K562 (cell line): ENCODE data around the gene DYNC2I2. TPM values are rescaled to one million over a fixed set of nuclear protein-coding genes. Genes with fewer than 3 reads are reported as not detected.

ENCODE experiments used
- BHLHE40 ChIP-seq: IDR thresholded peaks from 2 replicates; pipeline ENCODE4 v1.6.1; 2011; ENCODE audit warnings: low read length, improper control_type of control experiment
- CBX5 ChIP-seq: IDR thresholded peaks from 2 replicates; pipeline ENCODE4 v1.6.1; 2014; ENCODE audit warnings: low read depth, borderline replicate concordance
- CC2D1A ChIP-seq: fragments of 450-650 bp; IDR thresholded peaks from 2 replicates; pipeline ENCODE4 v1.6.1; 2017; ENCODE audit warnings: mild to moderate bottlenecking
- EHMT2 ChIP-seq: fragments of 450-650 bp; IDR thresholded peaks from 2 replicates; pipeline ENCODE4 v1.6.1; 2018; ENCODE audit warnings: antibody characterized with exemption
- ETV1 ChIP-seq: fragments of 450-650 bp; conservative IDR thresholded peaks from 2 replicates; pipeline ENCODE4 v1.6.1; 2016; ENCODE audit warnings: missing genetic modification characterization, control low read depth, low read depth, missing compliant biosample characterization
- HDAC8 ChIP-seq: fragments of 450-650 bp; IDR thresholded peaks from 2 replicates; pipeline ENCODE4 v1.6.1; 2016; ENCODE audit warnings: mild to moderate bottlenecking, missing genetic modification characterization, moderate library complexity, missing compliant biosample characterization
- ID3 ChIP-seq, 2 experiments: fragments of 250-450 bp in 1 of 2; fragments of 450-650 bp in 1 of 2; sonication (Bioruptor Pico) in 1 of 2; IDR thresholded peaks; 2 replicates each; pipeline versions ENCODE4 v1.6.1 to v1.8.0; 2016 to 2021; ENCODE audit warnings: mild to moderate bottlenecking in 2 of 2, moderate library complexity in 2 of 2, missing compliant biosample characterization in 1 of 2, missing genetic modification characterization in 1 of 2
- JUND ChIP-seq, 2 experiments: IDR thresholded peaks; 2 replicates in 1 of 2; 3 replicates in 1 of 2; pipeline ENCODE4 v1.6.1; 2011; ENCODE audit warnings: borderline replicate concordance in 2 of 2, low read depth in 2 of 2, low read length in 2 of 2, improper control_type of control experiment in 1 of 2, missing biosample characterization in 1 of 2, missing genetic modification characterization in 1 of 2, missing genetic modification reagents in 1 of 2
- MITF ChIP-seq: IDR thresholded peaks from 2 replicates; pipeline ENCODE4 v1.6.1; 2014; ENCODE audit warnings: antibody characterized with exemption
- MLX ChIP-seq, 2 experiments: fragments of 450-650 bp in 1 of 2; sonication (generic) in 1 of 2; formaldehyde crosslinking; conservative IDR thresholded peaks; 2 replicates each; pipeline versions ENCODE4 v1.4.0 to v1.8.1; 2020 to 2022; ENCODE audit warnings: mild to moderate bottlenecking in 1 of 2, missing genetic modification reagents in 1 of 2
- OTX1 ChIP-seq: fragments of 450-650 bp; formaldehyde crosslinking; IDR thresholded peaks from 2 replicates; pipeline ENCODE4 v1.4.0; 2022; ENCODE audit warnings: mild to moderate bottlenecking
- PHF20 ChIP-seq: fragments of 450-650 bp; IDR thresholded peaks from 2 replicates; pipeline ENCODE4 v1.6.1; 2018; ENCODE audit not compliant: partially characterized antibody
- POLR2A ChIP-seq: fragments of 450-650 bp; conservative IDR thresholded peaks from 2 replicates; pipeline ENCODE4 v1.6.1; 2016
- RB1 ChIP-seq: fragments of 450-650 bp; IDR thresholded peaks from 2 replicates; pipeline ENCODE4 v1.6.1; 2017; ENCODE audit warnings: low read depth, mild to moderate bottlenecking
- SUPT5H ChIP-seq: fragments of 450-650 bp; IDR thresholded peaks from 2 replicates; pipeline ENCODE4 v1.6.1; 2016
- TAF9B ChIP-seq: fragments of 450-650 bp; IDR thresholded peaks from 2 replicates; pipeline ENCODE4 v1.6.1; 2018; ENCODE audit warnings: mild to moderate bottlenecking; ENCODE audit not compliant: partially characterized antibody
- ZNF311 ChIP-seq: fragments of 250-450 bp; sonication (Bioruptor Pico); IDR thresholded peaks from 2 replicates; pipeline ENCODE4 v1.4.0; 2020; ENCODE audit warnings: mild to moderate bottlenecking, moderate library complexity
- ZNF785 ChIP-seq: fragments of 250-450 bp; sonication (Bioruptor Pico); IDR thresholded peaks from 2 replicates; pipeline ENCODE4 v1.4.0; 2020; ENCODE audit warnings: mild to moderate bottlenecking
- polyA plus RNA-seq, 8 experiments: library from polyadenylated mRNA; depleted of rRNA in 4 of 8; stranded (reverse) in 5 of 8; unstranded in 3 of 8; fragments of >200 nt; fragmentation: Nextera tagmentation in 2 of 8; fragmentation: Illumina TruSeq in 1 of 8; extraction: Ambion mirVana in 2 of 8; extraction: Trizol in 1 of 8; gene quantifications; 2 replicates each; pipeline versions ENCODE4 v1.2.1 to v1.2.3, GENCODE V29; 2011 to 2014; ENCODE audit warnings: inconsistent platforms in 1 of 8, missing spikeins in 1 of 8
- total RNA-seq, 7 experiments: library from RNA; depleted of rRNA in 6 of 7; stranded (reverse); fragments of >200 nt in 6 of 7; fragmentation: Illumina TruSeq in 2 of 7; extraction: Trizol in 2 of 7; gene quantifications; 2 replicates each; pipeline versions ENCODE4 v1.2.1 to v1.2.3, GENCODE V29; 2011 to 2021; ENCODE audit warnings: low replicate concordance in 1 of 7
- TF ChIP-seq, protein P1 (sequence below): sonication (generic); formaldehyde crosslinking; IDR thresholded peaks from 2 replicates; pipeline ENCODE4 v1.8.0; 2023; ENCODE audit warnings: missing genetic modification reagents, mild to moderate bottlenecking, borderline replicate concordance

Gene DYNC2I2
- total and polyA plus RNA-seq, 9 of the 15 experiments (the other 6 are each of a cell fraction or from before 2014, with no cell fraction given), result 1.5 to 249 (median 70.0) TPM

DNA sequence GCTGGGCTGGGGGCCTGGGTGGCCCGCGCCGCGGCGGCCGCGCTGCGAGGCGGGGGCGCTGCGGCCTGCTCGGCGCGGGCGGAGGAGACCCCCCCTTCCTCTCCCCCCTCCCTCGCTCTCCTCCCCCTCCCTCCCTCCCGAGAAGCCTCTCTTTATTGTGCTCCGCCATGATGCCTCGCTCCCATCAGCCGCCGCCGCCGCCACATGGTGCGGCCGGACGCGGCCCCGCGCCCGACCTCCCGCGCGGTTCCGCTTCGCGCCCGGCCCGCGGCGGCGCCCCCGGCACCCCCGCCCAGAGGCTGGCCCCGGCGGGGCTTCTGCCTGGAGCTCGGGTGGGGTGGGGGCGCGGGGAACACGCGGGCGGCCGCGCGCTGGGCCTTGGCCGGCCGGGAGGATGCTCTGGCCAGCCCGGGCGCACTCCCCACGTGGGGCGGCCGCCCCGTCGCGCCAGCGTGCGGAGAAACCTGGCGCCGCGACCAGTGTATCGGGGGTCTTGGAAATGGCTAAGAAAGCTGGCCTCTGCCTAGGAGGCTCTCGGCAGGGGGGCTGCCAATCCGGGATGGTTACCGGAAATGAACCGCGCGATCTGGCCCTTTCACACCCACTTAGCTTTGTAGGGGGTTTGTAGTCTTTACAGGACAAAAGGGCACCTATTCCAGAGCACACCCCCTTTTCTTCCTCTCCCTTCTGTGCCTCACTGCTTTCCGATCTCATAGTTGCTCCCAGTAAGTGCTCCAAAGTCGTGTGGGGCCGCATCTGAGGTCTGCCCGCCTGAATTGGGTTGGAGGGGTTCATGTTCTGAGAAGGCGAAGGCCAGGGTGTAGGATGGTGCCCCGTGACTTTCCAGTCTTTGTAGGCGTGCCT is 33.4 kb upstream of the DYNC2I2 start (continued):
- no peak for TF ChIP-seq PHF20
- TF ChIP-seq, protein P1, sequence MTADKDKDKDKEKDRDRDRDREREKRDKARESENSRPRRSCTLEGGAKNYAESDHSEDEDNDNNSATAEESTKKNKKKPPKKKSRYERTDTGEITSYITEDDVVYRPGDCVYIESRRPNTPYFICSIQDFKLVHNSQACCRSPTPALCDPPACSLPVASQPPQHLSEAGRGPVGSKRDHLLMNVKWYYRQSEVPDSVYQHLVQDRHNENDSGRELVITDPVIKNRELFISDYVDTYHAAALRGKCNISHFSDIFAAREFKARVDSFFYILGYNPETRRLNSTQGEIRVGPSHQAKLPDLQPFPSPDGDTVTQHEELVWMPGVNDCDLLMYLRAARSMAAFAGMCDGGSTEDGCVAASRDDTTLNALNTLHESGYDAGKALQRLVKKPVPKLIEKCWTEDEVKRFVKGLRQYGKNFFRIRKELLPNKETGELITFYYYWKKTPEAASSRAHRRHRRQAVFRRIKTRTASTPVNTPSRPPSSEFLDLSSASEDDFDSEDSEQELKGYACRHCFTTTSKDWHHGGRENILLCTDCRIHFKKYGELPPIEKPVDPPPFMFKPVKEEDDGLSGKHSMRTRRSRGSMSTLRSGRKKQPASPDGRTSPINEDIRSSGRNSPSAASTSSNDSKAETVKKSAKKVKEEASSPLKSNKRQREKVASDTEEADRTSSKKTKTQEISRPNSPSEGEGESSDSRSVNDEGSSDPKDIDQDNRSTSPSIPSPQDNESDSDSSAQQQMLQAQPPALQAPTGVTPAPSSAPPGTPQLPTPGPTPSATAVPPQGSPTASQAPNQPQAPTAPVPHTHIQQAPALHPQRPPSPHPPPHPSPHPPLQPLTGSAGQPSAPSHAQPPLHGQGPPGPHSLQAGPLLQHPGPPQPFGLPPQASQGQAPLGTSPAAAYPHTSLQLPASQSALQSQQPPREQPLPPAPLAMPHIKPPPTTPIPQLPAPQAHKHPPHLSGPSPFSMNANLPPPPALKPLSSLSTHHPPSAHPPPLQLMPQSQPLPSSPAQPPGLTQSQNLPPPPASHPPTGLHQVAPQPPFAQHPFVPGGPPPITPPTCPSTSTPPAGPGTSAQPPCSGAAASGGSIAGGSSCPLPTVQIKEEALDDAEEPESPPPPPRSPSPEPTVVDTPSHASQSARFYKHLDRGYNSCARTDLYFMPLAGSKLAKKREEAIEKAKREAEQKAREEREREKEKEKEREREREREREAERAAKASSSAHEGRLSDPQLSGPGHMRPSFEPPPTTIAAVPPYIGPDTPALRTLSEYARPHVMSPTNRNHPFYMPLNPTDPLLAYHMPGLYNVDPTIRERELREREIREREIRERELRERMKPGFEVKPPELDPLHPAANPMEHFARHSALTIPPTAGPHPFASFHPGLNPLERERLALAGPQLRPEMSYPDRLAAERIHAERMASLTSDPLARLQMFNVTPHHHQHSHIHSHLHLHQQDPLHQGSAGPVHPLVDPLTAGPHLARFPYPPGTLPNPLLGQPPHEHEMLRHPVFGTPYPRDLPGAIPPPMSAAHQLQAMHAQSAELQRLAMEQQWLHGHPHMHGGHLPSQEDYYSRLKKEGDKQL (CRISPR knock-in tag), result no peak
- TF ChIP-seq HDAC8 (tag), result 0 out of 2 replicates have a peak, but pooled peaks have one; percentile 33
- peak; percentile 32; the same call in 1 of the 2 replicates for TF ChIP-seq ETV1
- TF ChIP-seq RB1, result peak; percentile 81
- TF ChIP-seq MLX (CRISPR knock-in tag; conservative IDR thresholded peaks at IDR 0.05), result 0 out of 4 replicates have a peak, but pooled peaks of 1 of the 2 experiments have one; percentile 24
- 0 out of 2 replicates have a peak, but pooled peaks have one; percentile 40 for TF ChIP-seq OTX1
- no peak for TF ChIP-seq ID3 (CRISPR knock-in tag; IDR thresholded peaks at IDR 0.05)
- TF ChIP-seq ID3 (tag; IDR thresholded peaks at IDR 0.05), result no peak
- TF ChIP-seq POLR2A, result peak; percentile 65
- no peak for TF ChIP-seq CBX5
- TF ChIP-seq SUPT5H, result peak; percentile 50; the same call in 1 of the 2 replicates
- no peak for TF ChIP-seq MITF
- TF ChIP-seq ZNF311, result peak; percentile 57; the same call in 1 of the 2 replicates
- 0 out of 2 replicates have a peak, but pooled peaks have one; percentile 21 for TF ChIP-seq CC2D1A
- no peak for TF ChIP-seq JUND (IDR thresholded peaks at IDR 0.05; ENCODE audit: borderline replicate concordance, low read depth, low read length)
- TF ChIP-seq JUND (tag; IDR thresholded peaks at IDR 0.05; ENCODE audit: borderline replicate concordance, low read depth, low read length), result no peak
- no peak for TF ChIP-seq EHMT2
- no peak for TF ChIP-seq BHLHE40
- no peak for TF ChIP-seq ZNF785 (CRISPR knock-in tag)
- no peak for TF ChIP-seq TAF9B
